Liver (tissue), 3 donors: Measurements from ENCODE around the gene PPA2.

Source experiments
- CTCF ChIP-seq: fragments of 150-350 bp; IDR thresholded peaks from 2 replicates; pipeline ENCODE4 v1.5.1; 2017; ENCODE audit warnings: improper control_type of control experiment, low read depth, low read length; ENCODE audit not compliant: missing input control
- EGR1 ChIP-seq, 2 donors: IDR thresholded peaks; 2 replicates each; pipeline ENCODE4 v1.6.1; 2016 to 2018; ENCODE audit warnings: antibody characterized with exemption in 2 of 2, low read depth in 2 of 2
- GABPA ChIP-seq, 2 donors: IDR thresholded peaks in 1 of 2; conservative IDR thresholded peaks in 1 of 2; 2 replicates each; pipeline ENCODE4 v1.6.1; 2016; ENCODE audit warnings: antibody characterized with exemption in 2 of 2, mild to moderate bottlenecking in 1 of 2, moderate library complexity in 1 of 2
- JUND ChIP-seq, 2 donors: IDR thresholded peaks; 2 replicates each; pipeline ENCODE4 v1.6.1; 2016; ENCODE audit warnings: antibody characterized with exemption in 2 of 2
- NR2F2 ChIP-seq: IDR thresholded peaks from 2 replicates; pipeline ENCODE4 v1.6.1; 2016; ENCODE audit warnings: antibody characterized with exemption
- RAD21 ChIP-seq, 2 donors: IDR thresholded peaks; 2 replicates each; pipeline ENCODE4 v1.6.1; 2016; ENCODE audit warnings: antibody characterized with exemption in 2 of 2, mild to moderate bottlenecking in 2 of 2
- REST ChIP-seq: IDR thresholded peaks from 2 replicates; pipeline ENCODE4 v1.6.1; 2016; ENCODE audit warnings: antibody characterized with exemption, mild to moderate bottlenecking
- SP1 ChIP-seq: IDR thresholded peaks from 2 replicates; pipeline ENCODE4 v1.6.1; 2018; ENCODE audit warnings: antibody characterized with exemption, mild to moderate bottlenecking
- TAF1 ChIP-seq: conservative IDR thresholded peaks from 2 replicates; pipeline ENCODE4 v1.6.1; 2016; ENCODE audit warnings: antibody characterized with exemption, mild to moderate bottlenecking
- YY1 ChIP-seq: IDR thresholded peaks from 2 replicates; pipeline ENCODE4 v1.6.1; 2016; ENCODE audit warnings: antibody characterized with exemption, mild to moderate bottlenecking
- TF ChIP-seq, protein P1 (sequence below): IDR thresholded peaks from 2 replicates; pipeline ENCODE4 v1.6.1; 2016; ENCODE audit warnings: antibody characterized with exemption
- TF ChIP-seq, protein P2 (sequence below): IDR thresholded peaks from 2 replicates; pipeline ENCODE4 v1.6.1; 2016; ENCODE audit warnings: antibody characterized with exemption
- donor health status: healthy.
- donor health status: healthy.

DNA sequence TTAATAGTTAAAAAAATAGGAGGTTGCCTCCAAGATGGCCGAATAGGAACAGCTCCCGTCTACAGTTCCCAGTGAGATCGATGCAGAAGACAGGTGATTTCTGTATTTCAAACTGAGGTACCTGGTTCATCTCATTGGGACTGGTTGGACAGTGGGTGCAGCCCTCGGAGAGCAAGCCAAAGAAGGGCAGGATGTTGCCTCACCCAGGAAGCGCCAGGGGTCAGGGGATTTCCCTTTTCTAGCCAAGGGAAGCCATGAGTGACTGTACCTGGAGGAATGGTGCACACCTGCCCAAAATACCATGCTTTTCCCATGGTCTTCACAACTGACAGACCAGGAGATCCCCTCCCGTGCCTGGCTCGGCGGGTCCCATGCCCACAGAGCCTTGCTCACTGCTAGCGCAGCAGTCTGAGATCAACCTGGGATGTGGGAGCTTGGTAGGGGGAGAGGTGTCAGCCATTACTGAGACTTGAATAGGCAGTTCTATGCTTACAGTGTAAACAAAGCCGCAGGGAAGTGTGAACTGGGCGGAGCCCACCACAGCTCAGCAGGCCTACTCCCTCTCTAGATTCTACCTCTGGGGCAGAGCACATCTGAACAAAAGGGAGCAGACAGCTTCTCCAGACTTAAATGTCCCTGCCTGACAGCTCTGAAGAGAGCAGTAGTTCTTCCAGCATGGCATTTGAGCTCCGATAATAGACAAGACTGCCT lies 47.5 kb downstream of the PPA2 start:
- no peak for TF ChIP-seq SP1
- no peak for TF ChIP-seq TAF1
- TF ChIP-seq GABPA (IDR thresholded peaks at IDR 0.05 in 1 of 2, conservative IDR thresholded peaks at IDR 0.05 in 1 of 2): no peak
- TF ChIP-seq YY1: no peak
- no peak for TF ChIP-seq CTCF
- no peak for TF ChIP-seq JUND (IDR thresholded peaks at IDR 0.05)
- TF ChIP-seq RAD21 (IDR thresholded peaks at IDR 0.05): no peak
- TF ChIP-seq, protein P1, sequence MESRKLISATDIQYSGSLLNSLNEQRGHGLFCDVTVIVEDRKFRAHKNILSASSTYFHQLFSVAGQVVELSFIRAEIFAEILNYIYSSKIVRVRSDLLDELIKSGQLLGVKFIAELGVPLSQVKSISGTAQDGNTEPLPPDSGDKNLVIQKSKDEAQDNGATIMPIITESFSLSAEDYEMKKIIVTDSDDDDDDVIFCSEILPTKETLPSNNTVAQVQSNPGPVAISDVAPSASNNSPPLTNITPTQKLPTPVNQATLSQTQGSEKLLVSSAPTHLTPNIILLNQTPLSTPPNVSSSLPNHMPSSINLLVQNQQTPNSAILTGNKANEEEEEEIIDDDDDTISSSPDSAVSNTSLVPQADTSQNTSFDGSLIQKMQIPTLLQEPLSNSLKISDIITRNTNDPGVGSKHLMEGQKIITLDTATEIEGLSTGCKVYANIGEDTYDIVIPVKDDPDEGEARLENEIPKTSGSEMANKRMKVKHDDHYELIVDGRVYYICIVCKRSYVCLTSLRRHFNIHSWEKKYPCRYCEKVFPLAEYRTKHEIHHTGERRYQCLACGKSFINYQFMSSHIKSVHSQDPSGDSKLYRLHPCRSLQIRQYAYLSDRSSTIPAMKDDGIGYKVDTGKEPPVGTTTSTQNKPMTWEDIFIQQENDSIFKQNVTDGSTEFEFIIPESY: no peak
- no peak for TF ChIP-seq EGR1 (IDR thresholded peaks at IDR 0.05; ENCODE audit: low read depth in 2 of 2)
- no peak for TF ChIP-seq REST
- TF ChIP-seq, protein P2, sequence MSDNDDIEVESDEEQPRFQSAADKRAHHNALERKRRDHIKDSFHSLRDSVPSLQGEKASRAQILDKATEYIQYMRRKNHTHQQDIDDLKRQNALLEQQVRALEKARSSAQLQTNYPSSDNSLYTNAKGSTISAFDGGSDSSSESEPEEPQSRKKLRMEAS: no peak
- TF ChIP-seq NR2F2: no peak
